ENCODE results near the gene GNG7.
A peak's percentile ranks its signal among the peaks of the same experiment; 100 is the strongest.
"Not testable (repeated sequence)": the region's sequence is repeated elsewhere in the genome, so short reads cannot be mapped to it uniquely, and the experiment has no call there.

The GNG7 gene

GRCh38 chr19:2507109-2507508 lies 195.4 kb downstream of the GNG7 start:
- DNase-seq (ENCODE audit: low spot score): no peak

GRCh38 chr19:2506656-2507055 lies 195.8 kb downstream of the GNG7 start:
- not testable (repeated sequence) for DNase-seq (ENCODE audit: low spot score)

GRCh38 chr19:2503521-2504109 lies 198.9 kb downstream of the GNG7 start:
- DNase-seq (ENCODE audit: low spot score): no peak

GRCh38 chr19:2500841-2501261 lies 201.6 kb downstream of the GNG7 start:
- no peak for DNase-seq (ENCODE audit: low spot score)

- DNase-seq (ENCODE audit: low spot score): no peak
Measured at GRCh38 chr19:2500156-2500555, 202.3 kb downstream of the GNG7 start.

GRCh38 chr19:2497186-2497585 lies 205.3 kb downstream of the GNG7 start:
- DNase-seq (ENCODE audit: low spot score): no peak

GRCh38 chr19:2495651-2496316 lies 206.7 kb downstream of the GNG7 start:
- no peak for DNase-seq (ENCODE audit: low spot score)

- no peak for DNase-seq (ENCODE audit: low spot score)
Measured at GRCh38 chr19:2495130-2495641, 207.3 kb downstream of the GNG7 start.

GRCh38 chr19:2494447-2495129 lies 207.9 kb downstream of the GNG7 start:
- peak; percentile 67 for DNase-seq (ENCODE audit: low spot score)

- DNase-seq (ENCODE audit: low spot score): peak; percentile 50
Measured at GRCh38 chr19:2494084-2494446, 208.4 kb downstream of the GNG7 start.

- not testable (repeated sequence) for DNase-seq (ENCODE audit: low spot score)
Measured at GRCh38 chr19:2493448-2493847, 209.0 kb downstream of the GNG7 start.

- no peak for DNase-seq (ENCODE audit: low spot score)
Measured at GRCh38 chr19:2492870-2493269, 209.6 kb downstream of the GNG7 start.

GRCh38 chr19:2491130-2491801 lies 211.2 kb downstream of the GNG7 start:
- no peak for DNase-seq (ENCODE audit: low spot score)

- no peak for DNase-seq (ENCODE audit: low spot score)
Measured at GRCh38 chr19:2490659-2491058, 211.8 kb downstream of the GNG7 start.

GRCh38 chr19:2488942-2489731 lies 213.4 kb downstream of the GNG7 start:
- peak; percentile 75 for DNase-seq (ENCODE audit: low spot score)

- no peak for DNase-seq (ENCODE audit: low spot score)
Measured at GRCh38 chr19:2488405-2488941, 214.0 kb downstream of the GNG7 start.

- DNase-seq (ENCODE audit: low spot score): no peak
Measured at GRCh38 chr19:2487842-2488241, 214.7 kb downstream of the GNG7 start.

GRCh38 chr19:2487090-2487489 lies 215.4 kb downstream of the GNG7 start:
- no peak for DNase-seq (ENCODE audit: low spot score)

- no peak for DNase-seq (ENCODE audit: low spot score)
Measured at GRCh38 chr19:2485428-2485827, 217.1 kb downstream of the GNG7 start.

- no peak for DNase-seq (ENCODE audit: low spot score)
Measured at GRCh38 chr19:2484178-2484937, 218.1 kb downstream of the GNG7 start.

All from ecto neural progenitor cell (in vitro differentiated cells).